SU-DHL-6 (cell line): Measurements from ENCODE around the gene RDH13.

Experiments
- H2AFZ ChIP-seq: fragments of 200-600 bp; sonication (generic); 2 replicates; pipeline ENCODE4 v1.6.1; 2014; ENCODE audit warnings: low read depth, mild to moderate bottlenecking, moderate library complexity, mixed read lengths, antibody characterized with exemption, low read length; ENCODE audit not compliant: severe bottlenecking
- H3F3A ChIP-seq: fragments of 200-600 bp; shearing (Covaris generic); 2 replicates; pipeline ENCODE4 v1.6.0; 2016; ENCODE audit warnings: antibody characterized with exemption, mild to moderate bottlenecking; ENCODE audit not compliant: insufficient read depth
- H3K27ac ChIP-seq: fragments of 200-600 bp; sonication (generic); 2 replicates; pipeline ENCODE4 v1.5.1; 2016; ENCODE audit warnings: low read depth, mild to moderate bottlenecking, low read length, moderate library complexity, mixed read lengths
- H3K27me3 ChIP-seq: fragments of 200-600 bp; sonication (generic), shearing (Covaris generic); 2 replicates; pipeline ENCODE4 v1.6.0; 2014; ENCODE audit warnings: mild to moderate bottlenecking, low read length
- H3K36me3 ChIP-seq: fragments of 200-600 bp; sonication (generic); 2 replicates; pipeline ENCODE4 v1.6.1; 2014; ENCODE audit warnings: mild to moderate bottlenecking, low read length, mixed read lengths
- H3K4me2 ChIP-seq: fragments of 300-600, 200-600 bp; shearing (Covaris generic), sonication (generic); 2 replicates; pipeline ENCODE4 v1.6.0; 2014; ENCODE audit warnings: low read length, low read depth, mild to moderate bottlenecking; ENCODE audit not compliant: poor library complexity, severe bottlenecking
- H3K4me3 ChIP-seq: fragments of 200-600 bp; sonication (generic); 2 replicates; pipeline ENCODE4 v1.5.1; 2014; ENCODE audit warnings: antibody characterized with exemption, low read length, mild to moderate bottlenecking, mixed read lengths; ENCODE audit not compliant: insufficient read depth, poor library complexity, severe bottlenecking
- H3K79me2 ChIP-seq: fragments of 200-600 bp; sonication (generic); 2 replicates; pipeline ENCODE4 v1.6.1; 2014; ENCODE audit warnings: mild to moderate bottlenecking, low read length, moderate library complexity; ENCODE audit not compliant: insufficient read depth
- H3K9ac ChIP-seq: fragments of 200-600 bp; sonication (generic); 2 replicates; pipeline ENCODE4 v1.7.0; 2014; ENCODE audit warnings: mild to moderate bottlenecking, low read length
- H3K9me2 ChIP-seq: fragments of 200-600 bp; sonication (generic); replicated peaks from 2 replicates; pipeline ENCODE4 v1.6.1; 2014; ENCODE audit warnings: low read length; ENCODE audit not compliant: insufficient read depth
- H3K9me3 ChIP-seq: fragments of 200-600 bp; sonication (generic); 2 replicates; pipeline ENCODE4 v1.6.1; 2014; ENCODE audit warnings: low read length, mixed read lengths; ENCODE audit not compliant: insufficient read depth
- H4K20me1 ChIP-seq: fragments of 200-600 bp; sonication (generic); 2 replicates; pipeline ENCODE4 v1.6.1; 2014; ENCODE audit warnings: low read depth, mild to moderate bottlenecking, antibody characterized with exemption, low read length, moderate library complexity, mixed read lengths
- EZH2phosphoT487 ChIP-seq: fragments of 200-600 bp; sonication (generic), shearing (Covaris generic); conservative IDR thresholded peaks from 2 replicates; pipeline ENCODE4 v1.6.1; 2018; ENCODE audit warnings: mild to moderate bottlenecking, antibody characterized with exemption, low read length, moderate library complexity, mixed read lengths
- TF ChIP-seq, protein P1 (sequence below): fragments of 200-600 bp; sonication (generic); IDR thresholded peaks from one replicate; pipeline ENCODE4 v1.5.1; 2017; ENCODE audit warnings: antibody characterized with exemption, mild to moderate bottlenecking, low read length, moderate library complexity; ENCODE audit not compliant: insufficient read depth, poor library complexity, severe bottlenecking

The RDH13 gene

GRCh38 chr19:55089342-55089944, 26.5 kb upstream of the RDH13 start:
- Histone ChIP-seq H3F3A (0 out of 2 replicates have a peak, but pooled peaks cover 11% of the 10 kb centered on the region), H3K4me2 (no peak overlapping the region), H3K9me3 (no peaks in the 10 kb centered on the region), H2AFZ (no peak overlapping the region), H3K36me3 (no peaks in the 10 kb centered on the region), H4K20me1 (no peaks in the 10 kb centered on the region), H3K9ac (no peak overlapping the region), H3K27me3 (no peaks in the 10 kb centered on the region), H3K9me2 (no peaks in the 10 kb centered on the region), H3K79me2 (no peaks in the 10 kb centered on the region), H3K4me3 (no peak overlapping the region), H3K27ac (no peak overlapping the region)
- TF ChIP-seq, protein P1, sequence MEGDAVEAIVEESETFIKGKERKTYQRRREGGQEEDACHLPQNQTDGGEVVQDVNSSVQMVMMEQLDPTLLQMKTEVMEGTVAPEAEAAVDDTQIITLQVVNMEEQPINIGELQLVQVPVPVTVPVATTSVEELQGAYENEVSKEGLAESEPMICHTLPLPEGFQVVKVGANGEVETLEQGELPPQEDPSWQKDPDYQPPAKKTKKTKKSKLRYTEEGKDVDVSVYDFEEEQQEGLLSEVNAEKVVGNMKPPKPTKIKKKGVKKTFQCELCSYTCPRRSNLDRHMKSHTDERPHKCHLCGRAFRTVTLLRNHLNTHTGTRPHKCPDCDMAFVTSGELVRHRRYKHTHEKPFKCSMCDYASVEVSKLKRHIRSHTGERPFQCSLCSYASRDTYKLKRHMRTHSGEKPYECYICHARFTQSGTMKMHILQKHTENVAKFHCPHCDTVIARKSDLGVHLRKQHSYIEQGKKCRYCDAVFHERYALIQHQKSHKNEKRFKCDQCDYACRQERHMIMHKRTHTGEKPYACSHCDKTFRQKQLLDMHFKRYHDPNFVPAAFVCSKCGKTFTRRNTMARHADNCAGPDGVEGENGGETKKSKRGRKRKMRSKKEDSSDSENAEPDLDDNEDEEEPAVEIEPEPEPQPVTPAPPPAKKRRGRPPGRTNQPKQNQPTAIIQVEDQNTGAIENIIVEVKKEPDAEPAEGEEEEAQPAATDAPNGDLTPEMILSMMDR, result no peak
- no peak for TF ChIP-seq EZH2phosphoT487

DNA sequence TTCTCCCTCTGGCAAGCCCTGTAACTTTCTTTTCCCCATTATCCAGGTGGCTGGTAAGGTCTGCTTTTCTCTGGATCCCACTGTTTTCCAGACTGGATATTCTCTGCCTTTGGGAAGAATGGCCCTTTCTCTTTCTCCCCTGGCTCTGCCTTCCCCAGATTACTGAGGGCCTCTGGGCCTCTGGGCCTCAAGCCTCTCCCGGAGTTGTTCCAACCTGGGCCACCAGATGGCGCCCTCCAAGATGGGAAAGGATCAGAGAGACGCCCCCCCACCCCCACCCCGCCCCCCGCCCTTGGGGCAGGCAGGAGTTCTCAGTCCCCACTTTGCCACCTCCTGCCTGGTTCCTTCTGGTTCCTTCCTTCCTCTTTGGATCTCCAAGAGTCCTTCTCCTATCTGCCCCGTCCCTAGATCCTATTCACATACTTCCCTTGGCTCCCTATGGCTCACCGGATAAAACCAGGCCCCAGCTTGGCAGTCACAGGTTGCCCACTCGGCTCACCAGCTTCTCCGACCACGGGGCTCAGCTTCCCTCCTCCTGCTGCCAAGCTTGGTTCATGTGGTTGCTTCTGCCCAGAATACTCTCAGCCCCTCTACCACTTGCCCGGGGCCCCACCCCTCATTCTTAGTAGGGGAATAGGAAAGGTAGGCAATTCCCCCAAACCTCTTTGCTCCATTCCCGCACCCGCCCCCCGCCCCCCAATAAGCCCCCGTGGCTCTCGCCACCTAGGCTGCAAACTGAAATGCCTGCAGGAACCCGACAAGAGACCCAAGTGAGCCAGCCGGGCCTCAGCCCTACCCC, 25.8 kb upstream of the RDH13 start:
- Histone ChIP-seq H4K20me1 (no peaks in the 10 kb centered on the region), H3K9me2 (no peaks in the 10 kb centered on the region), H3K27ac (no peak overlapping the region), H3K9me3 (no peaks in the 10 kb centered on the region), H3K4me2 (no peak overlapping the region), H2AFZ (no peak overlapping the region), H3K27me3 (no peaks in the 10 kb centered on the region), H3K79me2 (no peaks in the 10 kb centered on the region), H3F3A (0 out of 2 replicates have a peak, but pooled peaks cover 11% of the 10 kb centered on the region), H3K9ac (0 out of 2 replicates have a peak overlapping the region, but pooled peaks have one; percentile 2), H3K4me3 (no peak overlapping the region), H3K36me3 (no peaks in the 10 kb centered on the region)
- TF ChIP-seq, protein P1, result peak; percentile 57
- TF ChIP-seq EZH2phosphoT487, result no peak

DNA sequence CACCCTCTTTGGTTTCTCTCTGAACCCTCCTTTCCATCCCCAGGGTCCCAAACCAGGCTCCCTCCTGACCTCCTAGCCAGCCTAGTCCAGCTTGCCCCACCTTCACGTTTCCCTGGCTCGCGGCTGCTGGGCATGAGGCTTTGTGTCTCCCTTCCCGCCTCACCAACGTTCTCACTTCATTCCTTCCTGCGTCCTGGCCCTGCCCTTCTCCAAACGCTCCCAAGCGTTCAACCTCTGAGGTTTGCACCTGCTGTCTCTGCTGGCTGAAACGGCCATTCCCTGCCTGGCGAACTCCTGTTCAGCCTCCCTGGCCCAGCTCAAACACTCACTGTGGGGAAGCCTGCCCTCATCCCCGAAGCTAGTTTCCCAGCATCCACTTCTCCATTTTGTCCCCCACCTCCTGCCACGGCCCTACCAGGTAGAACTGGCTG, 25.1 kb upstream of the RDH13 start:
- Histone ChIP-seq H3K4me3 (no peak overlapping the region), H4K20me1 (no peaks in the 10 kb centered on the region), H3K79me2 (no peaks in the 10 kb centered on the region), H3K9me2 (no peaks in the 10 kb centered on the region), H3K4me2 (no peak overlapping the region), H3K27ac (no peak overlapping the region), H3K36me3 (no peaks in the 10 kb centered on the region), H3K27me3 (no peaks in the 10 kb centered on the region), H3K9me3 (no peaks in the 10 kb centered on the region), H3K9ac (0 out of 2 replicates have a peak overlapping the region, but pooled peaks have one; percentile 2), H3F3A (0 out of 2 replicates have a peak, but pooled peaks cover 11% of the 10 kb centered on the region), H2AFZ (no peak overlapping the region)
- TF ChIP-seq EZH2phosphoT487, result no peak
- TF ChIP-seq, protein P1, result no peak
